Neutrophil (primary cell): Measurements from ENCODE around the gene CD276.

Experiments
- H3K27ac ChIP-seq: fragments of 200-600 bp; sonication (generic); 2 replicates; pipeline ENCODE4 v1.5.1; 2016; ENCODE audit warnings: mild to moderate bottlenecking, moderate library complexity
- H3K27me3 ChIP-seq: fragments of 200-600 bp; sonication (generic); 2 replicates; pipeline ENCODE4 v1.6.0; 2016; ENCODE audit warnings: mild to moderate bottlenecking
- H3K36me3 ChIP-seq: fragments of 200-600 bp; sonication (generic); 2 replicates; pipeline ENCODE4 v1.5.1; 2017
- H3K4me1 ChIP-seq, 2 experiments: fragments of 200-600 bp in 1 of 2; sonication (generic) in 1 of 2; 1 replicate in 1 of 2; 2 replicates in 1 of 2; pipeline versions ENCODE4 v1.5.1 to v1.6.1; 2013 to 2016; ENCODE audit warnings: low read depth in 1 of 2, low read length in 1 of 2, mild to moderate bottlenecking in 1 of 2, moderate library complexity in 1 of 2; ENCODE audit not compliant: control insufficient read depth in 1 of 2, insufficient read depth in 1 of 2
- H3K4me3 ChIP-seq, 2 experiments: fragments of 200-600 bp in 1 of 2; sonication (generic) in 1 of 2; 1 replicate in 1 of 2; 2 replicates in 1 of 2; pipeline ENCODE4 v1.5.1; 2013 to 2016; ENCODE audit warnings: low read depth in 1 of 2, low read length in 1 of 2, mild to moderate bottlenecking in 1 of 2, moderate library complexity in 1 of 2
- H3K9me3 ChIP-seq: fragments of 200-600 bp; sonication (generic); 2 replicates; pipeline ENCODE4 v1.5.1; 2016
- CTCF ChIP-seq: fragments of 200-600 bp; sonication (generic); IDR thresholded peaks from 2 replicates; pipeline ENCODE4 v1.5.1; 2016; ENCODE audit warnings: antibody characterized with exemption

Gene CD276

GRCh38 chr15:73712107-73712506, 27.9 kb downstream of the CD276 start:
- no peaks in the 10 kb centered on the region for H3K9me3 ChIP-seq
- no peaks in the 10 kb centered on the region for H3K36me3 ChIP-seq
- no peak overlapping the region for H3K27ac ChIP-seq
- H3K4me3 ChIP-seq: no peak overlapping the region
- peaks cover 6 to 22% of the 10 kb centered on the region in 2 experiments for H3K4me1 ChIP-seq
- peaks cover 16% of the 10 kb centered on the region for H3K27me3 ChIP-seq
- no peak for TF ChIP-seq CTCF

- Histone ChIP-seq H3K4me3 (no peak overlapping the region), H3K36me3 (no peaks in the 10 kb centered on the region), H3K27me3 (peaks cover 30% of the 10 kb centered on the region), H3K27ac (no peak overlapping the region), H3K4me1 (peaks cover 8 to 22% of the 10 kb centered on the region in 2 experiments), H3K9me3 (no peaks in the 10 kb centered on the region)
- TF ChIP-seq CTCF: no peak
These were observed 30.6 kb downstream of the CD276 start for GRCh38 chr15:73714695-73715301.

GRCh38 chr15:73715417-73715816, 31.2 kb downstream of the CD276 start:
- Histone ChIP-seq H3K27me3 (peaks cover 30% of the 10 kb centered on the region), H3K36me3 (no peaks in the 10 kb centered on the region), H3K4me3 (no peak overlapping the region), H3K4me1 (peaks cover 10 to 20% of the 10 kb centered on the region in 2 experiments), H3K9me3 (no peaks in the 10 kb centered on the region), H3K27ac (no peak overlapping the region)
- TF ChIP-seq CTCF: no peak

GRCh38 chr15:73716417-73716816, 32.2 kb downstream of the CD276 start:
- H3K4me1 ChIP-seq: peaks cover 7 to 10% of the 10 kb centered on the region in 2 experiments
- H3K27me3 ChIP-seq: peaks cover 33% of the 10 kb centered on the region
- H3K27ac ChIP-seq: no peak overlapping the region
- TF ChIP-seq CTCF: no peak
- no peaks in the 10 kb centered on the region for H3K36me3 ChIP-seq
- H3K9me3 ChIP-seq: no peaks in the 10 kb centered on the region
- no peak overlapping the region for H3K4me3 ChIP-seq

DNA sequence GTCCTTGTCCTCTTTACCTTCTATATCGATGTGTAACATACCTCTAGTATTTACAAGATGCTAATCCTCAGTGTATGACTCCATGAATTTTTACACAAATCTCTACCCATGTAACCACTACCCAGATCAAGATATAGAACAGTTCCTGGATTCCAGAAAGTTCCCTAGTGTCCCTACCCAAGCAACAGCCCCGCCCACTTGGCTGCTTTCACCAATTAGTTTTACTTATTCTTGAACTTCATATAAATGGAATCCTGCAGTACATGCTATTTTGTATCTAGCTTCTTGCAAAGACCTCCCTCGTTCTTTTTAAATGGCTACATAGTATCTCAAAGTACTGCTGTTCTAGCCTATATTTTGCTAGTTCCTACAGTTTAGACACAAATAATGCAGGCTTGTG, 33.0 kb downstream of the CD276 start:
- TF ChIP-seq CTCF: no peak
- no peaks in the 10 kb centered on the region for H3K36me3 ChIP-seq
- H3K4me1 ChIP-seq: peaks cover 3 to 4% of the 10 kb centered on the region in 2 experiments
- H3K9me3 ChIP-seq: no peaks in the 10 kb centered on the region
- H3K27ac ChIP-seq: no peak overlapping the region
- H3K27me3 ChIP-seq: peaks cover 35% of the 10 kb centered on the region
- H3K4me3 ChIP-seq: no peak overlapping the region
